Neural progenitor cell (in vitro differentiated cells): ENCODE measurements around the gene SUGP1.

ENCODE experiments used
- EZH2phosphoT487 ChIP-seq: fragments of 200-600 bp; sonication (generic); IDR thresholded peaks from 2 replicates; pipeline ENCODE4 v1.6.1; 2017; ENCODE audit warnings: antibody characterized with exemption
- TF ChIP-seq, protein P1 (sequence below): fragments of 200-600 bp; sonication (generic); IDR thresholded peaks from 2 replicates; pipeline ENCODE4 v1.5.1; 2017; ENCODE audit warnings: antibody characterized with exemption, mild to moderate bottlenecking

DNA sequence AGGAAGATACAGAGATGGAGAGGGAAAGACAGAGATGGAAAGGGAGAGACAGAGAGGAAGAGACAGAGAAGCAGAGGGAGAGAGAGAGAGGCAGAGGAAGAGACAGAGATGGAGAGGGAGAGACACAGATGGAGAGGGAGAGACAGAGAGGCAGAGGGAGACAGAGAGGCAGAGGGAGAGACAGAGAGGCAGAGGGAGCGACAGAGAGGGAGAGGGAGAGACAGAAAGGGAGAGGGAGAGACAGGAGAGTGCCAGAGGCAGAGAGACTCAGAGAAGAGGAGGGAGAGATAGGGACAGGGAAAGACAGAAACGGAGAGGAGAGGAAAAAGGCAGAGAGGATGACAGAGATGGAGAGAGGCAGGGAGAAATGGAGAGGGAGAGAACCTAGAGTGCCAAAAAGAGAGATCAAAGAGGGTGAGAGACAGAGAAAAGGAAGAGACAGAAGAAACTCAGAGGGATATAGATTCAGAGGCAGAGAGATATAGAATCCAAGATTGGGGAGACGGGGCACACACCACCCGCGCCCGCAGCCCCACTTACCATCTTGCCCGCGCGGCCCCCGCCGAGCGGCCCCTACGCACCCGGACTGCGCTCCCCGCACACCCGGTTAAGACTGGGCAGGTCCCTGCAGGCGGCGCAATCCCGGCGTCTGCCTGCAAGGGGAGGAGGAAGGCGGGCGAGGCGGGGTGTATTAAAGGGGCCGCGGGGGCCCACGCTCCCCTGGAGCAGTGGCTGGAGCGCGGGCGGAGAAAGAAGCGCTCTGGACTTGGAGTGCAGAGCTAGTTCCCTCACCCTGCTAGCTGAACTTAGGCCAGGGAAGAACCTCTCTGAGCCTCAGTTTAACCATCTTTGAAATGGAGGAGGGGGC is 57.9 kb downstream of the SUGP1 start:
- TF ChIP-seq, protein P1, sequence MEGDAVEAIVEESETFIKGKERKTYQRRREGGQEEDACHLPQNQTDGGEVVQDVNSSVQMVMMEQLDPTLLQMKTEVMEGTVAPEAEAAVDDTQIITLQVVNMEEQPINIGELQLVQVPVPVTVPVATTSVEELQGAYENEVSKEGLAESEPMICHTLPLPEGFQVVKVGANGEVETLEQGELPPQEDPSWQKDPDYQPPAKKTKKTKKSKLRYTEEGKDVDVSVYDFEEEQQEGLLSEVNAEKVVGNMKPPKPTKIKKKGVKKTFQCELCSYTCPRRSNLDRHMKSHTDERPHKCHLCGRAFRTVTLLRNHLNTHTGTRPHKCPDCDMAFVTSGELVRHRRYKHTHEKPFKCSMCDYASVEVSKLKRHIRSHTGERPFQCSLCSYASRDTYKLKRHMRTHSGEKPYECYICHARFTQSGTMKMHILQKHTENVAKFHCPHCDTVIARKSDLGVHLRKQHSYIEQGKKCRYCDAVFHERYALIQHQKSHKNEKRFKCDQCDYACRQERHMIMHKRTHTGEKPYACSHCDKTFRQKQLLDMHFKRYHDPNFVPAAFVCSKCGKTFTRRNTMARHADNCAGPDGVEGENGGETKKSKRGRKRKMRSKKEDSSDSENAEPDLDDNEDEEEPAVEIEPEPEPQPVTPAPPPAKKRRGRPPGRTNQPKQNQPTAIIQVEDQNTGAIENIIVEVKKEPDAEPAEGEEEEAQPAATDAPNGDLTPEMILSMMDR, result no peak
- TF ChIP-seq EZH2phosphoT487, result peak; percentile 32
